ENCODE data around the gene APLP1.

- TF ChIP-seq NFE2L2 (conservative IDR thresholded peaks at IDR 0.05; ENCODE audit: low read length) (no peak), CTCF (IDR thresholded peaks at IDR 0.05) (no peak), RAD21 (conservative IDR thresholded peaks at IDR 0.05 in 1 of 2, IDR thresholded peaks at IDR 0.05 in 1 of 2) (no peak), RFX5 (IDR thresholded peaks at IDR 0.05) (no peak)
These were observed 27.7 kb downstream of the APLP1 start for GRCh38 chr19:35895911-35896642.
